ENCODE measurements around the gene CAP1. TPM values are rescaled to one million over a fixed set of nuclear protein-coding genes. Genes with fewer than 3 reads are reported as not detected.
A peak's percentile ranks its signal among the peaks of the same experiment; 100 is the strongest.
"Not testable (repeated sequence)": the region's sequence is repeated elsewhere in the genome, so short reads cannot be mapped to it uniquely, and the experiment has no call there.

Gene CAP1
- total and polyA plus RNA-seq, 7 donors, result 33.7 to 116 (median 61.4) TPM

DNA sequence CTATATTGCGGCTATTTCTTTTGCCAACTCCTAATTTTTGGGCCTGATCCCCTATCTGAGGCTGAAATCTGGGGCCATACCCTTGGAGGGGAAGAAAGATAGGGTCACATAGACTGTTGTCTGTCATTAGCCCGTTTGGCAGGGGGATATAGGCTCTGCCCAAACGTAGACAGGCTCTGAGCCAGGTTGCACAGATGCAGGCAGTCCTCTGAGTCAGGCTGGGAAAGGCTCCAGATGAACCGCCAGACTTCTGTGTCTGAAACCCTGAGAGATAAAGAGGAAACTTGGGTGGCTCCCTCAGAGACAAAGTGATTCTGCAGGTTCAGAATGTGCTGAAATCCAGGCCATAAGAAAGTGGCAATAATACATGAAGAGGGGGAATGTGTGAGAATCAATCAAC, 4.0 kb upstream of the CAP1 start:
- H3K4me3 ChIP-seq, result peak overlapping the region; percentile 7

DNA sequence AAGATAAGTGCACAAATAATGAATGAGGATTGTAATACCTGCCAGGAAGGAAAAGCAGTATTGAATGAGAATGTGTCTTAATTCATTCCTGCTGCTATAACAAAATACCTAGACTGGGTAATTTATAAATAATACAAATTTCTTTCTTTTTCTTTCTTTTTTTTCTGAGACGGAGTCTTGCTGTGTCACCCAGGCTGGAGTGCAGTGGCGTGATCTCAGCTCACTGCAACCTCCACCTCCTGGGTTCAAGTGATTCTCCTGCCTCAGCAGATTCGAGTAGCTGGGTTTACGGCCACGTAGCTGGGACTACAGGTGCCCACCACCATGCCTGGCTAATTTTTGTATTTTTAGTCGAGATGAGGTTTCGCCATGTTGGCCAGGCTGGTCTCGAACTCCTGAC, 3.3 kb upstream of the CAP1 start:
- ATAC-seq; H3K4me3 ChIP-seq; DNase-seq; H3K27me3 ChIP-seq (ENCODE audit: insufficient read depth in 3 of 3, low read length in 2 of 3); H3K9me3 ChIP-seq; intact Hi-C loops (cut with DNase I); H3K36me3 ChIP-seq (ENCODE audit: insufficient read depth in 1 of 2, low read depth in 1 of 2): not testable (repeated sequence)
- 81 to 90% (median 89%) methylated on average over 8 of the region's 8 CpGs for WGBS, 3 donors
- peaks cover 48% of the 10 kb centered on the region for H3K4me1 ChIP-seq
- peak overlapping the region; percentile 100 for H3K27ac ChIP-seq

More for the DNA sequence above, 4.0 kb upstream of the CAP1 start:
- peak; percentile 32 to 53 (median 42) for ATAC-seq
- no peaks in the 10 kb centered on the region for H3K9me3 ChIP-seq
- TF ChIP-seq, protein P1, sequence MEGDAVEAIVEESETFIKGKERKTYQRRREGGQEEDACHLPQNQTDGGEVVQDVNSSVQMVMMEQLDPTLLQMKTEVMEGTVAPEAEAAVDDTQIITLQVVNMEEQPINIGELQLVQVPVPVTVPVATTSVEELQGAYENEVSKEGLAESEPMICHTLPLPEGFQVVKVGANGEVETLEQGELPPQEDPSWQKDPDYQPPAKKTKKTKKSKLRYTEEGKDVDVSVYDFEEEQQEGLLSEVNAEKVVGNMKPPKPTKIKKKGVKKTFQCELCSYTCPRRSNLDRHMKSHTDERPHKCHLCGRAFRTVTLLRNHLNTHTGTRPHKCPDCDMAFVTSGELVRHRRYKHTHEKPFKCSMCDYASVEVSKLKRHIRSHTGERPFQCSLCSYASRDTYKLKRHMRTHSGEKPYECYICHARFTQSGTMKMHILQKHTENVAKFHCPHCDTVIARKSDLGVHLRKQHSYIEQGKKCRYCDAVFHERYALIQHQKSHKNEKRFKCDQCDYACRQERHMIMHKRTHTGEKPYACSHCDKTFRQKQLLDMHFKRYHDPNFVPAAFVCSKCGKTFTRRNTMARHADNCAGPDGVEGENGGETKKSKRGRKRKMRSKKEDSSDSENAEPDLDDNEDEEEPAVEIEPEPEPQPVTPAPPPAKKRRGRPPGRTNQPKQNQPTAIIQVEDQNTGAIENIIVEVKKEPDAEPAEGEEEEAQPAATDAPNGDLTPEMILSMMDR (IDR thresholded peaks at IDR 0.05), result no peak
- intact Hi-C loops (cut with DNase I), result no loop called here
- 2 to 6% (median 4%) methylated on average over 4 of the region's 4 CpGs for WGBS, 3 donors
- no peaks in the 10 kb centered on the region for H3K27me3 ChIP-seq (ENCODE audit: insufficient read depth in 3 of 3, low read length in 2 of 3)
- peak overlapping the region; percentile 100 for H3K27ac ChIP-seq
- H3K4me1 ChIP-seq, result peaks cover 46% of the 10 kb centered on the region
- DNase-seq, result peak; percentile 73 to 87
- H3K36me3 ChIP-seq (ENCODE audit: insufficient read depth in 1 of 2, low read depth in 1 of 2), result no peaks in the 10 kb centered on the region

DNA sequence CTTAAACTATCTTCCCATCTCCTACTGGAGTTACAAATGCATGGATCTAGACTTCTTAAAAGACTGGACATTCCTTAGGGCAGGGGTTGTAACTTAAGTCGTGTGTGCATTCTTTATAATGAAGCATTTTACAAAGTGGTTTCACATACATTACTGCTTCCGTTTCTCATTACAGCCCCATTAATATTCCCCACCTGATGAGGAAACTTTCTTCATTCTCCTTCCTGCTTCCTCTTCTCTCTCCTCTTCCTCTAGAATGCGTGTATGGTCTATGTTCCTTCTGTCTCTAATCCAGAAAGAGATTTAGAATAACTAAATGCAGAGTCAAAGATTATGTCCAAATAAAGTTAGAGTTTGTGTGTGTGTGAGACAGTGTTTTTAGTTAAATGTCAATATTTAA, 1.8 kb upstream of the CAP1 start:
- TF ChIP-seq, protein P1 (IDR thresholded peaks at IDR 0.05), result no peak
- Histone ChIP-seq H3K9me3 (no peaks in the 10 kb centered on the region), H3K27ac (peak overlapping the region; percentile 100), H3K4me1 (peaks cover 50% of the 10 kb centered on the region), H3K4me3 (peak overlapping the region; percentile 94), H3K27me3 (ENCODE audit: insufficient read depth in 3 of 3, low read length in 2 of 3) (no peaks in the 10 kb centered on the region), H3K36me3 (ENCODE audit: insufficient read depth in 1 of 2, low read depth in 1 of 2) (peaks cover 0 to 8% of the 10 kb centered on the region in 2 donors)
- DNase-seq, result no peak
- intact Hi-C loops (cut with DNase I), result no loop called here
- 53 to 72% (median 63%) methylated on average over 3 of the region's 3 CpGs for WGBS, 3 donors
- no peak for ATAC-seq

DNA sequence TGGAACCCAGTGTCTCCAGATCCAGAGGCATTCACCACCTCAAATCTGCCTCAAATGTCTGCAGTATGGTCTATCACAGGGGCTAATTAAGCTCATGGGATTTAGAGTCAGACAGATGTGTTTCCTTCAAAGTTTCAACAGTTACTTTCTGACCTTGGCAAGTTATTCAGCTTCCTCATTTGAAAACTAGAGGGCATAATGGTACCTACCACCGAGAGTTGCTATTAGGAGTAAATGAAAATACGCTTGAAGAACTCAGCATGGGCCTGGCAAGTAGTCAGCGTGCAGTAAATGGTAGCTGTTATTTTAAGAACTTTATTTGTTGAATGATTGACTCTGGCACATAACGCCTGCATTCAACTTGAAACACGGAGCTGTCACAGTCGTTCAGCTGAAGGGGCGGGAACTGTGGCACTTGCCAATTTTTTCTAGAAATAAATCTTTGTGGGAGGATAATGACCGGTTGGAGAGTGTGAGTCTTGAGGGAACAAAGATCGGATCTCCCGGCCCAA, 1.2 kb upstream of the CAP1 start:
- peaks cover 56% of the 10 kb centered on the region for H3K4me1 ChIP-seq

DNA sequence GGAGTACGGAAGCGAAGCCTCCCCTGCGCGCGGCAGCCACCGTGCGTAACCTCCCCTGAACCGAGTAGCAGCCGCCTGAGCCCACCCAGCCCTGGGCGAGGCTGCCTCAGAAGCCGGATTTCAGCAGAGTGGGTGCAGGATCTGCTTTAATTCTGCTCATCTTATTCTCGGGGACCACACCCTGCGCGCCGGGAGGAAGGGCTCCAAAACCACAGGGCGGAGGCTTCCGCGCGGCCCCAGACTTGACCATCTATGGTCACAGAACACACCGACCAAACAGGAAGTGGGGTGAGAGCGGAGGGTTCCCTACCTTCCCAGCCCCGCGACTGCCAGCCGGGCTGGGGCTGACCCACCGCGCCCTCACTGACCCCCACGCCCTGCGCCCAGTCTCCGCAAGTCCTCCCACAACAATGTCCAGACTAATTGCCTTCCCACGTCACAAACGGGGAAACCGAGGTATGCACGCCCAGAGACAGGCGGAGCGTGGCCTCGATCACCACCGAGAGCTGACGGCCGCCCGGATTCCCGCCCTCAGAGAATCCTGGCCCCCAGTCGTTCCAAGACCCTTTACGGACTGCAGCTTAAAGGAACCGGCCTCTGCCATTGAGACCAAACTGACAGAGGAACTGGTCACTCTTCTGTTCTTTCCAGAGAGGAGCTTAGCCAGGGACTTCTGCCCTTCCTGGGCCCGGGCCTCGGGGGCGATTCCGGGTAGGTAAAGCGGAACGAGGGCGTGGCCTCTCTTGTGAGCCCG, 595 bp upstream of the CAP1 start:
- DNase-seq (peak; percentile 91 to 94), ATAC-seq (peak; percentile 73 to 80 (median 78))
- Histone ChIP-seq H3K27me3 (ENCODE audit: insufficient read depth in 3 of 3, low read length in 2 of 3) (no peaks in the 10 kb centered on the region), H3K9me3 (no peaks in the 10 kb centered on the region), H3K4me1 (peaks cover 54% of the 10 kb centered on the region), H3K4me3 (peak overlapping the region; percentile 94), H3K36me3 (ENCODE audit: insufficient read depth in 1 of 2, low read depth in 1 of 2) (peaks cover 0 to 8% of the 10 kb centered on the region in 2 donors), H3K27ac (peak overlapping the region; percentile 100)
- TF ChIP-seq, protein P1 (IDR thresholded peaks at IDR 0.05), result no peak
- intact Hi-C loops (cut with DNase I), result loop anchor here in 1 of 2 donors (10.0 kb wide), 1 partner anchor 215 kb away; the partner anchor contains the start of gene ZMPSTE24
- WGBS, 3 donors, result 0 to 1% (median 0%) methylated on average over 51 to 52 of the region's 52 CpGs

More for the DNA sequence above, 1.2 kb upstream of the CAP1 start:
- peak in 3 of 4 donors; percentile 17 to 29 (median 23) for ATAC-seq
- intact Hi-C loops (cut with DNase I), result no loop called here
- no peak for DNase-seq
- H3K9me3 ChIP-seq, result no peaks in the 10 kb centered on the region
- TF ChIP-seq, protein P1 (IDR thresholded peaks at IDR 0.05), result peak; percentile 7
- peaks cover 0 to 8% of the 10 kb centered on the region in 2 donors for H3K36me3 ChIP-seq (ENCODE audit: insufficient read depth in 1 of 2, low read depth in 1 of 2)
- peak overlapping the region; percentile 94 for H3K4me3 ChIP-seq
- 0 to 1% (median 0%) methylated on average over 10 of the region's 10 CpGs for WGBS, 3 donors
- peak overlapping the region; percentile 100 for H3K27ac ChIP-seq
- H3K27me3 ChIP-seq (ENCODE audit: insufficient read depth in 3 of 3, low read length in 2 of 3), result no peaks in the 10 kb centered on the region

All from psoas muscle (tissue), 8 donors.